NCI-H446 treated with DMSO at 0.1 percent for 48 hours (cell line): Measurements from ENCODE around the gene HYAL2.

Source experiments
- DNase-seq: peaks from one replicate; lab custom pipeline; 2025; lab: John Stamatoyannopoulos, UW

Gene HYAL2

DNA sequence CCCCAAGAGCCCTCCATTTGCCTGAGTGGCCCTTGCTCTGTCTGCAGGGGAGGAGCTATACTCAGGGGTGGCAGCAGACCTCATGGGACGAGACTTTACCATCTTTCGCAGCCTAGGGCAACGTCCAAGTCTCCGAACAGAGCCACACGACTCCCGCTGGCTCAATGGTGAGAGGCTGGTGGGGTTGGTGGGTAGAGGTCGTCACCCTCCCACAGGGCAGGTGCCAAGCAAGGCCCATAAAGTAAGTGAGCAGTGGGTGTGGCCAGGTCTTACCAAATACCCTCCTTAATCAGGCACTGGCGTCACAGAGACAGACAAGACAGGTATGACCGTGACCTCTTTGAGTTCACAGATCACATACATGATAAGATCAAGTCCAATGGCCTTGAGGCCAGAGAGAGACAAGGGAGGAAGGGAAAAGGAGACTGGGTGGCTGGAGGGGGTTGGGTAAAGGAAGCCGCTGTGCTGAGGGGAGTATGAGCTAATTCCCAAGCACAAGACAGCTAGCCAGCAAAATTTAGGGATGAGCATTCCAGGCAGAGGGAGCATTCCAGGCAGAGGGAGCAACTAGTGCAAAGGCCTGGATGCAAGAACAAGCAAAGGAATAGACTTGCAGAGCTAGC, 51.1 kb downstream of the HYAL2 start:
- DNase-seq: no peak

DNA sequence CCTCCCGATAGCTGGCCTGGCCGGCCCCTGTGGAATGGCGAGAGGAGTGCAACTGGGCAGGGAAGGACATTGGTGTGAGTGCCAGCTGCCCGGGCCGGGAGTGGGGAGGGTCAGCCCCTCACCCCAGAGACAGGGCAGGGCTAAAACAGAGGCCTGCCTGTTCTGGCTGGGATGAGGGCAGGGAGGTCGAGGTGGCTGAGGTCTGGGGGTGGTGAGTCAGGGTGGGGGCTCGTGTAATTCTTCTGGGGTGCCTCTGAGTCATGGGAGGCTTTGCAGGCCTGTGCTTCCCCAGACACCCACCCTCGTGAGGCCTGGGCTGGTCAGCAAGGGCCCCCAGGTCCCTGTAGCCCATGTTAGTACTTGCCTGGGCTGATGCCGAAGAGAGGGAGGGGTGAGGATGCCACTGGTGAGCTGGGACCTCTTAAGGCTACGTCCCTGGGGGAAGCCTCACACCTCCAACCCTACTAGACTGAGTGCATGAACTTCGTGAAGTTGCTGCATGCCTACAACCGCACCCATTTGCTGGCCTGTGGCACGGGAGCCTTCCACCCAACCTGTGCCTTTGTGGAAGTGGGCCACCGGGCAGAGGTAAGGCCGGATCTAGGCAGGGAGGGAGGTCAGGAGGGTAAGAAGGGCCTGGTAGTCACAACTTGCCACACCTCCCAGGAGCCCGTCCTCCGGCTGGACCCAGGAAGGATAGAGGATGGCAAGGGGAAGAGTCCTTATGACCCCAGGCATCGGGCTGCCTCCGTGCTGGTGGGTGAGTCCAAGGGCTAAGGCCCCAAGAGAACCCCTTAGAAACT, 51.9 kb downstream of the HYAL2 start:
- no peak for DNase-seq

DNA sequence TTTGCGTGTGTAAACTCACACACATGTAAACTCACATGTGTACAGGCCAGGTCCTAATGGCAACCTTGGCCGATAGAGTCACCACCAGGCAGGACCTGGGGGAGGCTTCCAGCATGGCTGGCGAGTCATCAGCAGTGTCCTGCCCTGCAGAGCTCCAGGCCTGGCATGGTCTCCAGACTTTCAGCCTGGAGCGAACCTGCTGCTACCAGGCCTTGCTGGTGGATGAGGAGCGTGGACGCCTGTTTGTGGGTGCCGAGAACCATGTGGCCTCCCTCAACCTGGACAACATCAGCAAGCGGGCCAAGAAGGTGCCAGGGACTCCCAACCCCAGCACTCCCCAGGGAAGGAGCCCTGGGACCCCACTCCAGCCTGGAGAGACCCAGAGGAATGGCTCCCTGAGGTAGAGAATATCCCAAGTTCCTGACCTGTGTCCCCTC, 52.5 kb downstream of the HYAL2 start:
- no peak for DNase-seq

- DNase-seq: no peak
Observed at GRCh38 chr3:50269460-50269859, 53.1 kb downstream of the HYAL2 start.

- DNase-seq: no peak
Observed at GRCh38 chr3:50268703-50269451, 53.7 kb downstream of the HYAL2 start, which contains the start of gene SEMA3B. Gene SEMA3B, plus strand, starts transcription at chr3:50269147. Its CDS starts 94 bp downstream, at chr3:50269241.

DNA sequence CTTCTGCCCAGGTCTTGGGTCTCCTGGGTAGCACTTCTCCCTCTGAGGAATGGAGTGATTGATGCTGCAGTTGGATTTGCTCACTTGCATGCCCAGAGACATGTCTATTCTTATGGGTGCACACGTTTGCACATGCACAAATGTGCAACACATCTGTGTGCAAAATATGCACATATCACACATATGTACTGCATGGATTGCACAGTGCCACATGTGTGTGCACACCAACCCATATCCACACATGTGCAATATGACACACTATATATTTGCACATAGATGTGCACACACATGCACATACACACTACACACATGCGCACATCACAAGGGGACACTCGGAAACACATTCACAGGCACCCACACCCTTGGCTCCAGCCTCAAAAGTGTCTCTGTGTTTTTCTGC, 54.3 kb downstream of the HYAL2 start:
- no peak for DNase-seq
